ENCODE measurements around the gene PEX12.
"Not testable (repeated sequence)": the region's sequence is repeated elsewhere in the genome, so short reads cannot be mapped to it uniquely, and the experiment has no call there.

The PEX12 gene

GRCh38 chr17:35535406-35535805 is 43.0 kb downstream of the PEX12 start:
- DNase-seq (ENCODE audit: low read depth) = not testable (repeated sequence)

GRCh38 chr17:35534576-35535093 is 43.7 kb downstream of the PEX12 start:
- DNase-seq (ENCODE audit: low read depth) = no peak

GRCh38 chr17:35531160-35531559 is 47.2 kb downstream of the PEX12 start:
- DNase-seq (ENCODE audit: low read depth) = no peak

- no peak for DNase-seq (ENCODE audit: low read depth)
Measured at GRCh38 chr17:35529866-35530265, 48.5 kb downstream of the PEX12 start.

GRCh38 chr17:35529326-35529725 is 49.0 kb downstream of the PEX12 start:
- DNase-seq (ENCODE audit: low read depth) = not testable (repeated sequence)
